MM.1S (cell line): ENCODE data around the gene OSBPL10.

ENCODE experiments used
- CTCF ChIP-seq: fragments of 300-600 bp; sonication (generic); IDR thresholded peaks from 2 replicates; pipeline ENCODE4 v1.5.1; 2016; ENCODE audit warnings: antibody characterized with exemption, low read length, mixed read lengths
- EZH2 ChIP-seq: fragments of 300-600 bp; sonication (generic); optimal IDR thresholded peaks from 2 replicates; pipeline ENCODE3; 2017; ENCODE audit warnings: low read depth, mild to moderate bottlenecking, antibody characterized with exemption, low read length, mixed read lengths
- EZH2phosphoT487 ChIP-seq: fragments of 300-600 bp; sonication (generic); IDR thresholded peaks from 2 replicates; pipeline ENCODE4 v1.6.1; 2018; ENCODE audit warnings: antibody characterized with exemption, low read length

DNA sequence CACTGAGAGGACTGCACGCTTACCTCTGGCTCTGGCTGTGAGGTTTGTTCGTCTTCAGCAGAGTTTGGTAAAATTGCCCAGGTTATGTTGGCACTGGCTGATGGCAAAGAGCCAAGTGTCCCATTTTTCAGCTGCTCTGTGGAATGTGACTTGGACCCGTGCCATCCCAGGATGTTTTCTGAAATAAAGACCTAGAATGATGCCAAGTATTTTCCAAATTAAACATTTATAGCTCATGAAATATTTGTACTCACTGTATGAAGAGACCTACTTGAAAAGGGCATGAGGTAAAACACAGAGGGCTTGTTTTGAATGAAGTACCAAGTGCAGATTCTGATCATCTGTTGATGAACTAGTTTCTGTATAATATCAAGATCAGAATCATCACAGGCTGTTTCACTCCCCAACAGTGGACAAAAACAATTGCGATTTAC is 247.8 kb downstream of the OSBPL10 start:
- no peak for TF ChIP-seq EZH2phosphoT487
- TF ChIP-seq CTCF, result no peak
- no peak for TF ChIP-seq EZH2
